Muscle of leg (tissue), 11 donors: Measurements from ENCODE around the gene USP28. TPM values are rescaled to one million over a fixed set of nuclear protein-coding genes. Genes with fewer than 3 reads are reported as not detected.

ENCODE experiments used
- DNase-seq: peaks from one replicate; pipeline ENCODE4 v3.0.0; 2013
- H3K27ac ChIP-seq: one replicate; pipeline ENCODE4 v1.5.1; 2013; ENCODE audit warnings: mild to moderate bottlenecking, low read length, control low read depth
- H3K27me3 ChIP-seq: one replicate; pipeline ENCODE4 v1.6.1; 2013; ENCODE audit warnings: low read length; ENCODE audit not compliant: control insufficient read depth, insufficient read depth
- H3K36me3 ChIP-seq: one replicate; pipeline ENCODE4 v1.6.1; 2013; ENCODE audit warnings: low read length; ENCODE audit not compliant: control insufficient read depth, insufficient read depth
- H3K4me1 ChIP-seq: one replicate; pipeline ENCODE4 v1.6.1; 2013; ENCODE audit warnings: low read length; ENCODE audit not compliant: control insufficient read depth, insufficient read depth
- H3K4me3 ChIP-seq: one replicate; pipeline ENCODE4 v1.5.1; 2013; ENCODE audit warnings: low read length, control low read depth
- H3K9me3 ChIP-seq: replicated peaks from 2 replicates; pipeline ENCODE4 v1.6.1; 2013; ENCODE audit warnings: low read depth, low read length; ENCODE audit not compliant: control insufficient read depth
- WGBS: methylation state at CpG from one replicate; pipeline ENCODE4 v1.1.5; 2013; ENCODE audit warnings: missing lambda C conversion rate; ENCODE audit not compliant: insufficient coverage; 5-methylcytosine and 5-hydroxymethylcytosine counted together
- polyA plus RNA-seq, 8 donors: library from polyadenylated mRNA; unstranded; fragments of 120-200 nt; gene quantifications; one replicate each; pipeline versions ENCODE4 v1.2.1 to v1.2.3, GENCODE V29; 2013; ENCODE audit warnings: inconsistent platforms in 1 of 8, low replicate concordance in 1 of 8; ENCODE audit not compliant: insufficient read length in 8 of 8, insufficient read depth in 1 of 8
- total RNA-seq: library from RNA; stranded (reverse); fragments of 120-200 nt; gene quantifications from one replicate; pipeline ENCODE4 v1.2.4, GENCODE V29; 2013

The USP28 gene
- total and polyA plus RNA-seq, 9 donors, result 52.5 to 90.1 (median 66.7) TPM

DNA sequence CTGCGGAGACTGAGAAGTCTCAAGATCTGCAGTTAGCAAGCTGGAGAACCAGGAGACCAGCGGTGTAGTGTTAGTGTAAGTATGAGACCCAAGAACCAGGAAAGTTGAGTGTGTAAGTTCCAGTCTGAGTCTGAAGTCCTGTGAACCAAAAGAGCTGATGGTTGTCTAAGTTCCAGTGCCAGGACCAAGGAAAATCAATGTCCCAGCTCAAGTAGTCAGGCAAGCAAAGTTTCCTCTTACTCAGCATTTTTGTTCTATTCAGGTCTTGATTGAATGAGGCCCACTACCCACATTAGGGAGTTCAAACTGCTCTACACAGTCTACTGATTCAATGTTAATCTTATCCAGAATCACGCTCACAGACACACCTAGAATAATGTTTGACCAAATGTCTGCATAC lies 11.0 kb downstream of the USP28 start:
- Histone ChIP-seq H3K4me1 (no peaks in the 10 kb centered on the region), H3K9me3 (no peaks in the 10 kb centered on the region), H3K4me3 (no peak overlapping the region), H3K36me3 (peaks cover 12% of the 10 kb centered on the region), H3K27ac (no peak overlapping the region), H3K27me3 (no peaks in the 10 kb centered on the region)
- WGBS, result 100% methylated on average over 2 of the region's 3 CpGs
- DNase-seq, result no peak

- no peaks in the 10 kb centered on the region for H3K27me3 ChIP-seq
- no peaks in the 10 kb centered on the region for H3K4me1 ChIP-seq
- H3K4me3 ChIP-seq, result no peak overlapping the region
- peaks cover 6% of the 10 kb centered on the region for H3K36me3 ChIP-seq
- H3K27ac ChIP-seq, result no peak overlapping the region
- no peak for DNase-seq
- 42% methylated on average over 3 of the region's 5 CpGs for WGBS
- H3K9me3 ChIP-seq, result no peaks in the 10 kb centered on the region
Observed at GRCh38 chr11:113862435-113862834, 12.9 kb downstream of the USP28 start.

DNA sequence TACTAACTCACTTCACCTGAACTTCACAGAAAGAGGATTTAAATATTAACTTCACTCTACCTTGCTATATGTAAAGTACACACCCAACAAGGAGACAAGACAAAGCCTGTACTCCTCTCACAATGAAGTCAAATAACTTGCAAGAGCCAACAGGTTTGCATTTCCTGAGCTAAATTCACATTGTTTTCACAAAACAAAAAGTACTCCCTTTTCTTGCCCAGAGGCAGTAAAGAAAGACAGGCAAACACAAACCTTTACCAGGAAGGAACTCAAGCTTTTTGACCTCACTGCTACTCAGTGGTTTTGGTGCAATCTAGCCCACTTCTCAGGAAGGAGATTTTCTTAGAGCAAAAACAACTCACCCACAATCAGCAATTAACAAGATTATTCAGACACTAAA lies 15.7 kb downstream of the USP28 start:
- Histone ChIP-seq H3K27ac (no peak overlapping the region), H3K4me1 (no peaks in the 10 kb centered on the region), H3K9me3 (no peaks in the 10 kb centered on the region), H3K4me3 (no peak overlapping the region), H3K27me3 (no peaks in the 10 kb centered on the region), H3K36me3 (no peaks in the 10 kb centered on the region)
- DNase-seq, result no peak

GRCh38 chr11:113856966-113857759 lies 18.2 kb downstream of the USP28 start:
- H3K9me3 ChIP-seq, result no peaks in the 10 kb centered on the region
- H3K27me3 ChIP-seq, result no peaks in the 10 kb centered on the region
- 60% methylated on average over 1 of the region's 5 CpGs for WGBS
- H3K36me3 ChIP-seq, result peaks cover 5% of the 10 kb centered on the region
- H3K27ac ChIP-seq, result no peak overlapping the region
- H3K4me3 ChIP-seq, result no peak overlapping the region
- H3K4me1 ChIP-seq, result peaks cover 3% of the 10 kb centered on the region
- DNase-seq, result no peak

GRCh38 chr11:113855803-113856202 lies 19.6 kb downstream of the USP28 start:
- Histone ChIP-seq H3K9me3 (no peaks in the 10 kb centered on the region), H3K27ac (no peak overlapping the region), H3K27me3 (no peaks in the 10 kb centered on the region), H3K4me1 (peaks cover 3% of the 10 kb centered on the region), H3K36me3 (peaks cover 15% of the 10 kb centered on the region), H3K4me3 (no peak overlapping the region)
- DNase-seq, result no peak
- WGBS, result no CpG with 5 or more reads among the region's 6 CpGs

- no peaks in the 10 kb centered on the region for H3K27me3 ChIP-seq
- H3K27ac ChIP-seq, result no peak overlapping the region
- H3K4me1 ChIP-seq, result peaks cover 3% of the 10 kb centered on the region
- no peak overlapping the region for H3K4me3 ChIP-seq
- peaks cover 35% of the 10 kb centered on the region for H3K36me3 ChIP-seq
- no peaks in the 10 kb centered on the region for H3K9me3 ChIP-seq
- no peak for DNase-seq
- 100% methylated on average over 3 of the region's 5 CpGs for WGBS
Observed at GRCh38 chr11:113850188-113850587, 25.2 kb downstream of the USP28 start.

DNA sequence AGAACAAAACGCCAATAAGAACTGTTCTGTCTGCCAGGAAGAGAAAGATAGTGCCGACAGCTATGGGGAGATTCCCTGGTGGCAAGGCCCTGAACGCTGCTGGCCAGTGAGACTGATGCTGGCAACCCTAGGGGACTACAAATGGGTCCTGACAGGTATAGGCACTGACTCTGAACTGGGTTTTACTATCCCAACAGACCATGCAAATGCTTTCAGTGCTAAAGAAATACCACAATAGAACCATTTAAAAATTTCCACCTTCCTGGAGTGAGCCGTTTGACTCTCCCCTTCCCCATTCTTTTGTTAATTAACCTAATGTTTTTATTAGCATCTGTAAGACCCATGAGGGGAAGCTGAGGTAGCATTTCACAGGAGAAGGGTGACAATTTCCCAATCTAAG lies 25.7 kb downstream of the USP28 start:
- peaks cover 3% of the 10 kb centered on the region for H3K4me1 ChIP-seq
- no peaks in the 10 kb centered on the region for H3K9me3 ChIP-seq
- H3K27ac ChIP-seq, result no peak overlapping the region
- no peak for DNase-seq
- H3K36me3 ChIP-seq, result peaks cover 35% of the 10 kb centered on the region
- no peak overlapping the region for H3K4me3 ChIP-seq
- H3K27me3 ChIP-seq, result no peaks in the 10 kb centered on the region
- no CpG with 5 or more reads among the region's 4 CpGs for WGBS

DNA sequence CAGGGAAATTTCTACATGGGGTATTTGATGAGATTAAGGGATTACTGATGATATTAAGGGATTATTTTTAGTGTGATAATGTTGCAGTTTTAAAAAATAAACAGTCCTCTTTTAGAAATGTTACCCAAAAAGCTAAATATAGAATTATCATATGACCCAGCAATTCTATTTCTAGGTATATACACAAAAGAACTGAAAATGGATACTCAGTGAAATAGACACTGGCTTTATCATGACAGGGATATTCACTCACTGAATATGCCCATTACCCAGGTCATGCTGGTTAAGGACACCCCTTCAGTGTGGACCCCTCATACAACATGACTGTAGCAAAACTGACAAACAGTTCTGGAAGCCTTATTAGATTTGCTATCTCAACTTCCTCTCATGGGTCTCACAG lies 27.8 kb downstream of the USP28 start:
- peaks cover 32% of the 10 kb centered on the region for H3K36me3 ChIP-seq
- no peak overlapping the region for H3K27ac ChIP-seq
- H3K9me3 ChIP-seq, result no peaks in the 10 kb centered on the region
- H3K27me3 ChIP-seq, result no peaks in the 10 kb centered on the region
- DNase-seq, result no peak
- no peak overlapping the region for H3K4me3 ChIP-seq
- no peaks in the 10 kb centered on the region for H3K4me1 ChIP-seq

GRCh38 chr11:113847111-113847510 lies 28.3 kb downstream of the USP28 start:
- no peaks in the 10 kb centered on the region for H3K27me3 ChIP-seq
- no CpG with 5 or more reads among the region's 6 CpGs for WGBS
- DNase-seq, result no peak
- peaks cover 29% of the 10 kb centered on the region for H3K36me3 ChIP-seq
- no peak overlapping the region for H3K27ac ChIP-seq
- no peak overlapping the region for H3K4me3 ChIP-seq
- H3K9me3 ChIP-seq, result no peaks in the 10 kb centered on the region
- H3K4me1 ChIP-seq, result no peaks in the 10 kb centered on the region

DNA sequence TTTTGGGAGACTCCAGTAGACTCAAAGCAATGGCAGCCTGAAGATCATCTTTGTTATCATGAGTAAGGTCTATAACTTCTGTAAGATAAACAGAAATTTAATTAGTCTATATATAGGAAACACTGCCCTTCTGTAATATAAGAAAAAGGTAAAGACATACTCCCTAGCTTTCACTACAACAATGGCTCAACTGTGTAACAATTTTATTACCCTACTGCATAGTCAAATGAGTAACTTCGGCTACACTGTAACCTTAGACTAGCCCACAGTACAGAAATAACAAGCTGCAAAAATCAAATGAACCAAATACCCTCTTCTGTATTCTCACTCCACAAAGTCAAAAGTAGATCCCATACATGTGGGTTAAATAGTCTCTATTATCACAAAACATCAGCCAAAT lies 33.7 kb downstream of the USP28 start:
- no peak for DNase-seq
- Histone ChIP-seq H3K27me3 (no peaks in the 10 kb centered on the region), H3K4me1 (no peaks in the 10 kb centered on the region), H3K9me3 (no peaks in the 10 kb centered on the region), H3K27ac (no peak overlapping the region), H3K4me3 (no peak overlapping the region), H3K36me3 (peaks cover 30% of the 10 kb centered on the region)
- WGBS, result no CpG with 5 or more reads among the region's 1 CpG
